GM12878 (cell line): ENCODE measurements around the gene NDUFB7.

Experiments used
- HDAC6 ChIP-seq: fragments of 200-600 bp; sonication (generic); IDR thresholded peaks from one replicate; pipeline ENCODE4 v1.8.0; 2017; ENCODE audit warnings: antibody characterized with exemption; ENCODE audit not compliant: unreplicated experiment
- NR2C1 ChIP-seq: fragments of 450-650 bp; IDR thresholded peaks from 2 replicates; pipeline ENCODE4 v1.6.1; 2017; ENCODE audit warnings: antibody characterized with exemption, mild to moderate bottlenecking, moderate library complexity
- NR2F1 ChIP-seq: fragments of 450-650 bp; conservative IDR thresholded peaks from 2 replicates; pipeline ENCODE4 v1.6.1; 2017; ENCODE audit warnings: mild to moderate bottlenecking
- POU2F2 ChIP-seq: IDR thresholded peaks from 3 replicates; pipeline ENCODE4 v1.6.1; 2011; ENCODE audit warnings: low read depth, mild to moderate bottlenecking, low read length, borderline replicate concordance
- RAD21 ChIP-seq: IDR thresholded peaks from 2 replicates; pipeline ENCODE4 v1.6.1; 2011; ENCODE audit warnings: mild to moderate bottlenecking, low read depth, low read length, moderate library complexity; ENCODE audit not compliant: insufficient read depth
- TF ChIP-seq, protein P1 (sequence below): fragments of 450-650 bp; IDR thresholded peaks from 2 replicates; pipeline ENCODE4 v1.6.1; 2016; ENCODE audit warnings: mild to moderate bottlenecking
- TF ChIP-seq, protein P2 (sequence below), 3 experiments: IDR thresholded peaks in 2 of 3; conservative IDR thresholded peaks in 1 of 3; 2 replicates each; pipeline ENCODE4 v1.5.1; 2011; ENCODE audit warnings: low read depth in 3 of 3, low read length in 3 of 3, mild to moderate bottlenecking in 3 of 3, control low read depth in 2 of 3, moderate library complexity in 2 of 3, inconsistent platforms in 1 of 3, mixed read lengths in 1 of 3; ENCODE audit not compliant: control insufficient read depth in 2 of 3, insufficient read depth in 1 of 3; ENCODE audit errors: extremely low read depth in 1 of 3

GRCh38 chr19:14595558-14595957 is 23.7 kb upstream of the NDUFB7 start:
- TF ChIP-seq, protein P1, sequence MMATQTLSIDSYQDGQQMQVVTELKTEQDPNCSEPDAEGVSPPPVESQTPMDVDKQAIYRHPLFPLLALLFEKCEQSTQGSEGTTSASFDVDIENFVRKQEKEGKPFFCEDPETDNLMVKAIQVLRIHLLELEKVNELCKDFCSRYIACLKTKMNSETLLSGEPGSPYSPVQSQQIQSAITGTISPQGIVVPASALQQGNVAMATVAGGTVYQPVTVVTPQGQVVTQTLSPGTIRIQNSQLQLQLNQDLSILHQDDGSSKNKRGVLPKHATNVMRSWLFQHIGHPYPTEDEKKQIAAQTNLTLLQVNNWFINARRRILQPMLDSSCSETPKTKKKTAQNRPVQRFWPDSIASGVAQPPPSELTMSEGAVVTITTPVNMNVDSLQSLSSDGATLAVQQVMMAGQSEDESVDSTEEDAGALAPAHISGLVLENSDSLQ, result no peak
- TF ChIP-seq, protein P2, sequence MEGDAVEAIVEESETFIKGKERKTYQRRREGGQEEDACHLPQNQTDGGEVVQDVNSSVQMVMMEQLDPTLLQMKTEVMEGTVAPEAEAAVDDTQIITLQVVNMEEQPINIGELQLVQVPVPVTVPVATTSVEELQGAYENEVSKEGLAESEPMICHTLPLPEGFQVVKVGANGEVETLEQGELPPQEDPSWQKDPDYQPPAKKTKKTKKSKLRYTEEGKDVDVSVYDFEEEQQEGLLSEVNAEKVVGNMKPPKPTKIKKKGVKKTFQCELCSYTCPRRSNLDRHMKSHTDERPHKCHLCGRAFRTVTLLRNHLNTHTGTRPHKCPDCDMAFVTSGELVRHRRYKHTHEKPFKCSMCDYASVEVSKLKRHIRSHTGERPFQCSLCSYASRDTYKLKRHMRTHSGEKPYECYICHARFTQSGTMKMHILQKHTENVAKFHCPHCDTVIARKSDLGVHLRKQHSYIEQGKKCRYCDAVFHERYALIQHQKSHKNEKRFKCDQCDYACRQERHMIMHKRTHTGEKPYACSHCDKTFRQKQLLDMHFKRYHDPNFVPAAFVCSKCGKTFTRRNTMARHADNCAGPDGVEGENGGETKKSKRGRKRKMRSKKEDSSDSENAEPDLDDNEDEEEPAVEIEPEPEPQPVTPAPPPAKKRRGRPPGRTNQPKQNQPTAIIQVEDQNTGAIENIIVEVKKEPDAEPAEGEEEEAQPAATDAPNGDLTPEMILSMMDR (IDR thresholded peaks at IDR 0.05 in 2 of 3, conservative IDR thresholded peaks at IDR 0.05 in 1 of 3; ENCODE audit: control insufficient read depth in 2 of 3, extremely low read depth in 1 of 3, insufficient read depth in 1 of 3, low read depth in 3 of 3, low read length in 3 of 3), result no peak
- TF ChIP-seq POU2F2 (no peak), RAD21 (no peak), NR2C1 (no peak), HDAC6 (no peak), NR2F1 (no peak)
